Measurements from ENCODE around the gene TMIGD1.

Gene TMIGD1

DNA sequence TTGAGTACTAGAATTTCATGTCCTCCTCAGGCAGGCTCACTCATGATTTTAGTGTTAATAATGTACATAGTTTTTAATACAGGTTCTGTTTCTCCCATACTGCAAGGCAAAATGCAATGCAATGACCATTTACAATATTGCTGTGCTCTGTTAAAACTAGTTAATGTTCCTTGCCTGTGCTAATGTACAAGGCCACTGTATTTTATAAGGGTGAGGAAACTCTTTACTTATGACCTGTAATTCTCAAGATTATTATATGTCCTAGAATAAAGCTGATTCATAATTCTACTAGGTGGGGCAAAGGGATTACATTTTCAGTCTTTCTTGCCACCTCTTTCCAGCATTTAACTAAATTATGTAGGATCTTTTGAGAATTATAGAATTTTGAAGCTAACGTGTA, 19.4 kb downstream of the TMIGD1 start:
- H3K4me3 ChIP-seq (ENCODE audit: low read depth, low read length), result no peak overlapping the region
- TF ChIP-seq CTCF (IDR thresholded peaks at IDR 0.05; ENCODE audit: low read depth, low read length), result no peak

- no peak overlapping the region for H3K4me3 ChIP-seq (ENCODE audit: low read depth, low read length)
- TF ChIP-seq CTCF (IDR thresholded peaks at IDR 0.05; ENCODE audit: low read depth, low read length), result no peak
These were observed 21.6 kb downstream of the TMIGD1 start for GRCh38 chr17:30312226-30312625.

GRCh38 chr17:30310562-30310961, 23.3 kb downstream of the TMIGD1 start:
- no peak for TF ChIP-seq CTCF (IDR thresholded peaks at IDR 0.05; ENCODE audit: low read depth, low read length)

DNA sequence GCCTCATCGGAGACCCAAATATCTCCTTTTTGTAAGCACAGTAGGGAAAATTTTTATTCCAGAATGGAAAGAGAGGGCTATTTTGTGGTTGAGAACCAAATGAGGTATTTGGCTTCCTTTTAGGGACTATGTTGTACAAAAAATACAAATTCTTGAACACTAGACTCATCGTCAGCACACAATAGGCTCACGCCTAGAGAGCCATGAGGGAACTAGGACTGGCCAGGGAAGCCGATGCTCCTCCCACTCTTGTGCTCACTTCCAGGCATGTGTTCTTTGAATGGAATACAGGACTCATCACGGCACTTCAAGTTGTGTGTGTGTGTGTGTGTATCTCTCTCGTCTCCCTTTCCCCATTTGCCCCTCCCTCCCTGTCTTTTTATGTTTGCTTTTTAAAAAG, 24.3 kb downstream of the TMIGD1 start:
- no peak for TF ChIP-seq CTCF (IDR thresholded peaks at IDR 0.05; ENCODE audit: low read depth, low read length)
- no peak overlapping the region for H3K4me3 ChIP-seq (ENCODE audit: low read depth, low read length)

More at GRCh38 chr17:30310562-30310961, 23.3 kb downstream of the TMIGD1 start:
- H3K4me3 ChIP-seq (ENCODE audit: low read depth, low read length), result no peak overlapping the region

- no peak for TF ChIP-seq CTCF (IDR thresholded peaks at IDR 0.05; ENCODE audit: low read depth, low read length)
- H3K4me3 ChIP-seq (ENCODE audit: low read depth, low read length), result no peak overlapping the region
These were observed 25.5 kb downstream of the TMIGD1 start for GRCh38 chr17:30308406-30308805.

- no peak overlapping the region for H3K4me3 ChIP-seq (ENCODE audit: low read depth, low read length)
- TF ChIP-seq CTCF (IDR thresholded peaks at IDR 0.05; ENCODE audit: low read depth, low read length), result no peak
These were observed 29.1 kb downstream of the TMIGD1 start for GRCh38 chr17:30304778-30305177.

GRCh38 chr17:30302241-30302640, 31.6 kb downstream of the TMIGD1 start:
- no peak for TF ChIP-seq CTCF (IDR thresholded peaks at IDR 0.05; ENCODE audit: low read depth, low read length)
- H3K4me3 ChIP-seq (ENCODE audit: low read depth, low read length), result no peak overlapping the region

Measured in WI38 (cell line).